ENCODE results near the gene PROM1. TPM values are rescaled to one million over a fixed set of nuclear protein-coding genes. Genes with fewer than 3 reads are reported as not detected.
A peak's percentile ranks its signal among the peaks of the same experiment; 100 is the strongest.

Gene PROM1
- total and polyA plus RNA-seq, 9 of the 15 experiments (the other 6 are each of a cell fraction or from before 2014, with no cell fraction given): 0.05 TPM; not detected in 8

- in situ Hi-C loops (cut with MboI): no loop called here
- 0% methylated on average over 1 of the region's 1 CpG for WGBS (ENCODE audit: insufficient coverage, low coverage, missing lambda C conversion rate)
Measured at GRCh38 chr4:16050669-16051068, 33.2 kb downstream of the PROM1 start.

More at GRCh38 chr4:16050669-16051068, 33.2 kb downstream of the PROM1 start:
- no TSS peak for BruUV-seq (replicated peaks)
- Histone ChIP-seq H2AFZ (ENCODE audit: low read depth, low read length) (no peak overlapping the region), H3K27me3 (ENCODE audit: control insufficient read depth in 2 of 2, insufficient read depth in 2 of 2, low read length in 2 of 2) (peaks cover 24 to 32% of the 10 kb centered on the region in 2 experiments), H3K9me1 (ENCODE audit: control insufficient read depth, insufficient read depth, low read length) (no peaks in the 10 kb centered on the region), H3K4me2 (ENCODE audit: insufficient read depth, low read length) (no peak overlapping the region), H3K27ac (ENCODE audit: extremely low read depth, low read depth, low read length) (no peak overlapping the region), H3K9me3 (replicated peaks; ENCODE audit: control insufficient read depth, insufficient read depth, low read depth, low read length) (no peaks in the 10 kb centered on the region), H3K79me2 (ENCODE audit: control insufficient read depth, insufficient read depth, low read length) (no peaks in the 10 kb centered on the region), H3K9ac (ENCODE audit: insufficient read depth in 1 of 2, low read depth in 2 of 2, low read length in 2 of 2) (no peak overlapping the region), H4K20me1 (replicated peaks; ENCODE audit: control insufficient read depth, insufficient read depth, low read length) (no peaks in the 10 kb centered on the region), H3K4me1 (replicated peaks in 1 of 2; ENCODE audit: control insufficient read depth in 2 of 2, insufficient read depth in 2 of 2, low read length in 2 of 2) (no peaks in the 10 kb centered on the region), H3K36me3 (ENCODE audit: control insufficient read depth, insufficient read depth, low read length) (no peaks in the 10 kb centered on the region), H3K4me3 (no peak overlapping the region)
- ChIA-PET POLR2A (interaction anchor here (0.6 kb wide), 1 partner anchor 436 kb away, joined by 3 read pairs; no protein-coding TSS in a partner anchor), CTCF (ENCODE audit: low intra/inter-chr PET ratio) (interaction anchor here (0.6 kb wide), 1 partner anchor 1477 kb away, joined by 3 read pairs; no protein-coding TSS in a partner anchor)
- no peak for DNase-seq (ENCODE audit: extremely low read depth in 1 of 4, low spot score in 3 of 4)
- intact Hi-C loops (cut with micrococcal nuclease): no loop called here
- no peak for ATAC-seq
- FAIRE-seq: no peak
- TF ChIP-seq REST (IDR thresholded peaks at IDR 0.05; ENCODE audit: borderline replicate concordance) (no peak), REST (CRISPR knock-in tag; IDR thresholded peaks at IDR 0.05; ENCODE audit: low read depth) (no peak), XRCC4 (IDR thresholded peaks at IDR 0.05; ENCODE audit: extremely low read depth, insufficient read depth, insufficient read length) (no peak), ZNF644 (tag; IDR thresholded peaks at IDR 0.05; ENCODE audit: low read depth) (no peak), ZNF347 (CRISPR knock-in tag; IDR thresholded peaks at IDR 0.05; ENCODE audit: low read depth) (no peak), ELF2 (CRISPR knock-in tag; IDR thresholded peaks at IDR 0.05) (no peak), ZNF316 (IDR thresholded peaks at IDR 0.05) (peak; percentile 61), IRF2 (CRISPR knock-in tag; IDR thresholded peaks at IDR 0.05) (no peak)

All from K562 (cell line).